Kidney glomerular epithelial cell (primary cell): ENCODE data around the gene FBLN5.

Source experiments
- DNase-seq: peaks from one replicate; lab custom pipeline; 2025; lab: John Stamatoyannopoulos, UW

FBLN5 gene

DNA sequence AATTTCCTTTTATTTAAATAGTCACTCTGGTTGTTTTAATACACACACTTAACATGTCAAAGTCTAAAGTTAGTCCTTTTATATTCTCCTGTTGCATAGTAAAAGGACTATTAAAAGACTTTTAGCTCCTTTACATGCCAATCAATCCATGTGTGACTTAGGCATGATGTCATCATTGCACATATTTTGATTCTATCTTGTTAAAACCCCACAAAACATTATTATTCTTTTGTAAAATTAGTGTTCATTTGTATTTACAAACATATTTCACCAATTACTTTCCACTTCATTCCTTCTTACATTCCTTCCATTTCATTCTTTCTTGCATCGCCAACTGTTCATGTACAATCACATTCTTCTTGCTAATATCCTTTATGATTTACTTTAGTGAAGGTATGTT, 119.7 kb downstream of the FBLN5 start:
- no peak for DNase-seq
